OCI-LY7 (cell line): ENCODE data around the gene SOX5.

Source experiments
- CTCF ChIP-seq: fragments of 200-600 bp; sonication (generic); conservative IDR thresholded peaks from 2 replicates; pipeline ENCODE4 v1.5.1; 2014; ENCODE audit warnings: mild to moderate bottlenecking, antibody characterized with exemption, low read length, moderate library complexity, mixed read lengths
- EZH2phosphoT487 ChIP-seq: fragments of 200-600 bp; sonication (generic); IDR thresholded peaks from 2 replicates; pipeline ENCODE4 v1.6.1; 2018; ENCODE audit warnings: low read depth, borderline replicate concordance, mild to moderate bottlenecking, mixed run types, antibody characterized with exemption, low read length, moderate library complexity, mixed read lengths

GRCh38 chr12:23659131-23659530, 290.3 kb downstream of the SOX5 start:
- TF ChIP-seq CTCF, result no peak
- TF ChIP-seq EZH2phosphoT487, result no peak
